HG03175 (cell line): ENCODE data around the gene MET.
"Not testable (repeated sequence)": the region's sequence is repeated elsewhere in the genome, so short reads cannot be mapped to it uniquely, and the experiment has no call there.

Source experiments
- ATAC-seq: cut with Tn5 transposase; IDR thresholded peaks from one replicate; pipeline ENCODE4 v1.9.1; 2021; ENCODE audit warnings: mild to moderate bottlenecking, moderate library complexity; ENCODE audit not compliant: unreplicated experiment

The MET gene

DNA sequence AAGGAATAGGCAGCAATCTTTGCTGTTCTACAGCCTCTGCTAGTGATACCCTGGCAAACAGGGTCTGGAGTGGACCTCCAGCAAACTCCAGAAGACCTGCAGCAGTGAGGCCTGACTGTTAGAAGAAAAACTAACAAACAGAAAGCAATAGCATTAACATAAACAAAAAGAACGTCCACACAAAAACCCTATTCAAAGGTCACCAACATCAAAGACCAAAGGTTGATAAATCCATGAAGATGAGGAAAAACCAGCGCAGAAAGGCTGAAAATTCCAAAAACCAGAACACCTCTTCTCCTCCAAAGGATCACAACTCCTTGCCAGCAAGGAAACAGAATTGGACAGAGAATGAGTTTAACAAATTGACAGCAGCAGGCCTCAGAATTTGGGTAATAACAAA lies 71.8 kb downstream of the MET start:
- ATAC-seq = not testable (repeated sequence)

DNA sequence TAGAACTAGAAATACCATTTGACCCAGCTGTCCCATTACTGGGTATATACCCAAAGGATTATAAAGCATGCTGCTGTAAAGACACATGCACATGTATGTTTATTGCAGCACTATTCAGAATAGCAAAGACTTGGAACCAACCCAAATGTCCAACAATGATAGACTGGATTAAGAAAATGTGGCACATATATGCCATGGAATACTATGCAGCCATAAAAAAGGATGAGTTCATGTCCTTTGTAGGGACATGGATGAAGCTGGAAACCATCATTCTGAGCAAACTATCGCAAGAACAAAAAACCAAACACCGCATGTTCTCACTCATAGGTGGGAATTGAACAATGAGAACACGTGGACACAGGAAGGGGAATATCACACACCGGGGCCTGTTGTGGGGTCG lies 74.4 kb downstream of the MET start:
- ATAC-seq = not testable (repeated sequence)

DNA sequence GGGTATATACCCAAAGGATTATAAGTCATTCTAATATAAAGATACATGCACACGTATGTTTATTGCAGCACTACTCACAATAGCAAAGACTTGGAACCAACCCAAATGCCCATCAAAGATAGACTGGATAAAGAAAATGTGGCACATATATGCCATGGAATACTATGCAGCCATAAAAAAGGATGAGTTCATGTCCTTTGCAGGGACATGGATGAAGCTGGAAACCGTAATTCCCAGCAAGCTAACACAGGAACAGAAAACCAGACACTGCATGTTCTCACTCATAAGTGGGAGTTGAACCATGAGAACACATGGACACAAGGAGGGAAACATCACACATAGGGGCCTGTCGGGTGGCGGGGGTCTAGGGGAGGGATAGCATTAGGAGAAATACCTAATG lies 79.1 kb downstream of the MET start:
- not testable (repeated sequence) for ATAC-seq

DNA sequence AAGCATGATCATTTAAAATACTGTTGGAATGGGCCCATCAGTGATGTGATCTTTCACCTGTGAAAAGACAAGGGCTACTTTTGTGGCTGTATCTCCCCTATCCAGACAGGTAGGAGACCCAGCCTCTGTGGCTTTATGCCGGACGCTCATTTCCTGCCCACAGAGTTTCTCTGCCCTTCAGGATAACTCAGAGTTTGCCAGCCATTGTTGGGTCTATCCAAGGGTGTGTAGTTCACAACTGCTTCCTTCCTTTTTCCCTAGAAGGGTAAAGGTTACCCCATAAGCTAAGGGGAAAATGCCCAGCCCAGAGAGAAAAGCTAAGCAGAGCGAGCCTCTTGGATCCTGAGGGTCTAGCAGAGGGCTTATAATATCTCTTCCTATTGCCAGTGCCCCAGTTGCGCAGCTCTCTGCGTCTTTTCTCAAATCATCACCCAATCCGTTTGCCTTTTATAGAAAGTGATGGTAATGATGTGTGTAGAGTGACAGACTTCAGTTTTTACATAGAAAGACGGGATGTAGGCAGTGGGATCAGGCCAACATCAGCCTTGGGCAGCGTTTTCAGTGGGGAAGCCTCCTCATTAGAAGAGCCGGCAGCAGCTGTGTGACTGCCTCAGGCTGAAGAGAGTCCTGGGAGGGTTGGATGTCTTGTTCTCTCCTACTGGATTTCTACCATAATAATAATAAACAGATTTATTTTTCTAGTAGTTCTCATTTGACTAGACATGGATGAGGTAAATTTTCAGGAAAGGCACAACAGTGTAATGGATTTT lies 80.5 kb downstream of the MET start:
- no peak for ATAC-seq

DNA sequence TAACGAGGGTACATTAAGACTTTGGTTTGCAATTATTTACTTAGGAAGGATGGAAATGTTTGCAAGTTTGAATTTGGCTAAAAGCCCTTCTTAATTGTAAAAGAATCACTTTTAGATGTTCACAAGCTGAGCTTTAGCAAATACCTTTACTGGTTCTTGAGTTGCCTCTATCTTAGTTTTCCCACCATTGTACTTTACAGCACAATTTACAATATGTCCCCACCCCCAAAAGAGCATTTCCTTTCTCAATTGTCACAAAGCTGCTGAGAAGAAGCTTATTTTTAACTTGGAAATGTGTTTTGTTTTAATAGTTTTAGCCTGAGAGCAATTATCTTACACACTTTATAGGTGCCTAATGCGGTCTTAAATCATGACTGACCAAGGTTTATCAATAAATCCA lies 81.1 kb downstream of the MET start:
- no peak for ATAC-seq

DNA sequence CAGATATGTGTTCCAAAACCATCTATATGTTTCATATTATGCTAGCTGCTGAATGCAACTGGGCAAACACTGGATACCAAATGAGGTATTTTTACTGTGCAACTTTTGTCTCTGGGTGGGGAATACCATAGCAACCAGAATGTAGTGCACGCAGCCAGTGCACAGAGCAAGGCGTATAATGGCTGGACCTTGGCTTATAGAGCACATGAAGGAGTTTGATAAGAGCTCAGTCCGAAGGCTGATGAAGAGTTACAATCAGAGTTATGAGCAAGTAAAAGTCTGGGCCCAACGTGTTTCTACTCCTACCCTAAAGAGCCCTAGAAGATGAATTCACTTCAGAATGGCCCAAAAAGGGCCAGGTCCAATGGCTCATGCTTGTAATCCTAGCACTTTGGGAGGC lies 82.2 kb downstream of the MET start:
- ATAC-seq = no peak

DNA sequence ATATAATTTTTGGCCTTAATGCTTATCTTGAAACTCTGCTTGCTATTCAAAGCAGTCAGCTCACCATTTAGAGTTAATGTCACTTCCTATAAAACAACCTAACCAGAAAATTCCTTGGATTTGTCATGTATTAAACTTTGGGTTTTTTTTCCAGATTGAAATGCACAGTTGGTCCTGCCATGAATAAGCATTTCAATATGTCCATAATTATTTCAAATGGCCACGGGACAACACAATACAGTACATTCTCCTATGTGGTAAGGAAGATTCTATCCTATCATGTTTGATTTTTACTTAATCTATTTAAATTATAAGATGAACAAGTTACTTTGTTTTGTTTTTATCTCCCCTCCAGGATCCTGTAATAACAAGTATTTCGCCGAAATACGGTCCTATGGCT lies 85.3 kb downstream of the MET start:
- no peak for ATAC-seq

DNA sequence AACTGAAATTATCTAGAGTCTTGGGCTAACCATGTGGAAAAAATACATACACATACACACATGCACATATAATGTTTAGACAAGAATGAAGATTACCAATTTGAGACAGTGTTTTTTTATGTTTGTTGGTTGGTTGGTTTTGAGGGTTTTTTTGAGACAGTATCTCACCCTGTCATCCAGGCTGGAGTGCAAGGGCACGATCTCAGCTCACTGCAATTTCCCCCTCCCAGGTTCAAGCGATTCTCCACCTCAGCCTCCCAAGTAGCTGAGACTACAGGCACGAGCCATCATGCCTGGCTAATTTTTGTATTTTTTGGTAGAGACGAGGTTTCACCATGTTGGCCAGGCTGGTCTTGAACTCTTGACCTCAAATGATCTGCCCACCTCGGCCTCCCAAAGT lies 87.6 kb downstream of the MET start:
- not testable (repeated sequence) for ATAC-seq

DNA sequence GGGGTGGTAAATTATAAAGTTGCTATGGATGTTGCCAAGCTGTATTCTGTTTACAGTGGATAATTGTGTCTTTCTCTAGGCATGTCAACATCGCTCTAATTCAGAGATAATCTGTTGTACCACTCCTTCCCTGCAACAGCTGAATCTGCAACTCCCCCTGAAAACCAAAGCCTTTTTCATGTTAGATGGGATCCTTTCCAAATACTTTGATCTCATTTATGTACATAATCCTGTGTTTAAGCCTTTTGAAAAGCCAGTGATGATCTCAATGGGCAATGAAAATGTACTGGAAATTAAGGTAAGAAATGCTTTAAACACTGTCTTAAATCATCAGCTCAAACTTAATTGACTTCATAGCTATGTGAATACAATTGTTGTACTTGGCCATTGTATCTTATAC lies 91.0 kb downstream of the MET start:
- no peak for ATAC-seq

DNA sequence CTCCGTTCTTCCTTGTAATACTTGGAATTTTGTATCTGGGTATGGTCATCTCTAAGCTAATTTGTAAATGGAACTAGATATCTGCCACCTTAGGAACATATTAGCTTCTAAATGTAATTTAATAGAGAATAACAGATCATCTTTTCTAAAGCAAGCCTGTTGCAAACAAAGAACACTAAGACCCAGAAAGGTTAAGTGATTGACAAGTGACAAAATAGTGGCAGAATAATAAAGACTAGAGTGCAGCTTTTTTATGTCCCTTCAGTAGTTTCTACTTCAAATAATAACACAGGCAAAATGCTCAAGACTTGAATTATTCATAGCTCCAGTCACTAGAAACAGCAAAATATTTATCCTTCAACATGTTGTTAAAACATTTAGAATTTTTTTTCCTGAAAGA lies 91.7 kb downstream of the MET start:
- ATAC-seq = no peak

DNA sequence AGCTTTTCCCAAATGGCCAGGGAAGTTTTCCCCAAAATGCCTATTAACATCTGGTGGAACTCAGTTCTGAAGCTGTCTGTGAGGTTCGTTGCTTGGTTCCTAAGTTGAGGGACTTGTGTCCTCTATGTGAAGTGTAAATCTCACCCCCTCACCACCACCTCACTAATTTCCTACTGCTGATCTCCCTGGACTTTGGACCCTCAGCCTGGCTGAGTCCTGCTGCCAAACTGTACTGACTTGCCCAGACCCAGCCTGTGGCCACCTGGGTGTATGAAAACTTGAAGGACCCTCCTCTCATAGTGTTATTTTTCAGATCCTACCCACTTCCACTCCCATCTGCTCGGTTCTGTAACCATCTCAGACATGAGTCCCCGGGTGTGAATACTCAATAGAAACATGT lies 94.9 kb downstream of the MET start:
- no peak for ATAC-seq

DNA sequence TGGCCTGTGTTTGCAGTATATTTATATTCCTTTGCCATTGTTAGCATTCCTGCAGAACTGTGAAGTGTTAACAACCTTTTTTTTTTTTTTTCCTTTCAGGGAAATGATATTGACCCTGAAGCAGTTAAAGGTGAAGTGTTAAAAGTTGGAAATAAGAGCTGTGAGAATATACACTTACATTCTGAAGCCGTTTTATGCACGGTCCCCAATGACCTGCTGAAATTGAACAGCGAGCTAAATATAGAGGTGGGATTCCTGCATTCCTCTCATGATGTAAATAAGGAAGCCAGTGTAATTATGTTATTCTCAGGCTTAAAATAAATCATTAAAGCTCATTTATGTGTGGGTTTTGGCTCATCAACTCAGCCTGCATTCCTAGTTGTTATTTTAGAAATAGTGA lies 97.5 kb downstream of the MET start:
- ATAC-seq = no peak

DNA sequence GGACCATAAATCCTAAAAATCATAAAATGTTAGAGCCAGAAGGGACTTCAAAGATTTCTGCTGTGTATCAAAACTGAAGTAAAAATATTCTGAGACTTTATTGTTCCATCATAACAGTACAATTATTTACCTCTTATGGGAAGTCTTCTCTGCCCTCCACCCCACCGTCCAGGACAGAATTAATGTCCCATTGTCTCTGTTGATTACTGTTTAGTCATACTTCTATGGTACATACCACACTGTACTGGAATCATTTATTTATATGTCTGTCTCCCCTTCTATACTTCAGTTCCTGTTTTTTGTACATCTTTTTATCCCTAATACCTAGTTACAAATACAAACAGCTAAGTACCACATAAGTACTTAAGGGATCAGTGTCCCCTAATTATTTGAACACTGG lies 98.9 kb downstream of the MET start:
- no peak for ATAC-seq

DNA sequence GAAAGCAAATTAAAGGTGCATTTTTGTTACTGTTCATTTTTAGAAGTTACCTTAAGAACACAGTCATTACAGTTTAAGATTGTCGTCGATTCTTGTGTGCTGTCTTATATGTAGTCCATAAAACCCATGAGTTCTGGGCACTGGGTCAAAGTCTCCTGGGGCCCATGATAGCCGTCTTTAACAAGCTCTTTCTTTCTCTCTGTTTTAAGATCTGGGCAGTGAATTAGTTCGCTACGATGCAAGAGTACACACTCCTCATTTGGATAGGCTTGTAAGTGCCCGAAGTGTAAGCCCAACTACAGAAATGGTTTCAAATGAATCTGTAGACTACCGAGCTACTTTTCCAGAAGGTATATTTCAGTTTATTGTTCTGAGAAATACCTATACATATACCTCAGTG lies 99.6 kb downstream of the MET start:
- ATAC-seq = no peak

DNA sequence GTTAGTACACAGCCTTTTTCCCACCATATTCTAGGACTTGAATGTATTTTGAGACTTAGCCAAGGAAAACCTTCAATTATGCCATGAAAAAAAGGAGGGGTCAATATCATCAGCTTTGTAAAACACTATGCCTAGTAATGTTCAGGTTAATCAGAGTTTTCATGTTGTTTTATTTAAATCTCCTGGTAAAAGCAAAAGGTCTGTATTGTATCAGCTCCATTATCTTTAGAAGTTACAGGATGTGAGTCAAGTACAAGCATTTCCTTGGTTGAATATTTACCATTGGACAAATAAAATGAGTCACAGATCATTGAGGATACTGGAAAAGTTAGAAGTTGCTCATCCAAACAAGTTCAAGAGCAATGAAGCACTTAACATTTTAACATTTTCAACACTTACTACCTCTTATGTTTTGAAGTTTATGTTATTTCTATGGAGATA lies 100.4 kb downstream of the MET start:
- no peak for ATAC-seq

DNA sequence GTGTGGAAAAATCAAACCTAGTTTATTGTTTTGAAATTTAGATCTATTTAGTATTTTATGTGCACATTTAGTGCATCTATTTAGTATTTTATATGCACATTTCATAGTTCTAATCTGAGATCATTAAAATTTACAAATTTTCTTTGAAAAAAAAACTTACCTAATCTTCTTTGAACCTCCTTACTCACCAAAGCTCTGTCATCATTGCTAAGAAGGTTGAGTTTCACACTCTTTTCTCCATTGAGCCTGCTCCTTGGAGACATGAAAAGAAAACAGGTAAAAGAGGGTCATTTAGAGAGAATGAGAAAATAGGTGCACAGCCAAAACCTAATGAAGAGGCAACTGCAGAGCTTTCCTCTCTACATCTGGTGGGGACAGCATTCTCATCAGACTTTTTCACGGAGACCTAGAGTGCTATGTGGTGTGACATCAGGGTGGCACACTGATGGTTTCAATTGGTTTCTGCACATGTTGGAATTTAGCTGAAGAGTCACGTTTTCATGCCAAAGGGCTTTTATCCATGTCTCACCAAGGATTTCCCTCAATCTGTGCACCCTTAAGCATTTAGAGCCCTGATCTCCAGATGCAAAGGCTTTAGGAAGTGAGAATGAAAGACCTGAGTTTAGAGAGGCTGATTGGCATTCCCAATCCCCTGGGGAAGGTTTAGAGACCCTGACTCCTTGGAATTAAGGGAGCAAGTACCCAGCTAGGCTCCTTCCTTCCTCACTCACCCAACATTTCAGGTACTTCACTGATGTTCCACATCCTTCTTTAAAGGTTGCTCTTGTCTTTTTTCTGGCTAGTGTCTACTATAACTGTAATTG lies 101.1 kb downstream of the MET start:
- no peak for ATAC-seq

DNA sequence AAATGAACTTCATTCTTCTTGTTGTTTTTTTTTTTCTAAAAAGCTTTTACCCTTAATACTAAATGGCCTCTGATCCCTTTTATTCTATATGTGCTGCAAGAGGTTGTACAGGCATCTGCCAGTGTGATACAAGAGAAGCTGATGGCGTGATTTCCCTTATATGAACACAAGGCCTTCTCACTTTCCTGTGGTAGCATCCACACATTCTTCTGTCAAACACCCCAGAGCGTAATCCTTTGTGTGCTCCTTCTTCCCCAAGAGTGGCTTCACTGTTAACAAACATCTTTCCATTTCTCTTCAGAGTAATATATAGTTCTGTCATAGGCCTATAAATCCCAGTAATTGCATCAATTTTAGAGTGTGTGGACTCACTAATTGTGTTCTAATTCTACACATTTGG lies 104.0 kb downstream of the MET start:
- ATAC-seq = no peak

DNA sequence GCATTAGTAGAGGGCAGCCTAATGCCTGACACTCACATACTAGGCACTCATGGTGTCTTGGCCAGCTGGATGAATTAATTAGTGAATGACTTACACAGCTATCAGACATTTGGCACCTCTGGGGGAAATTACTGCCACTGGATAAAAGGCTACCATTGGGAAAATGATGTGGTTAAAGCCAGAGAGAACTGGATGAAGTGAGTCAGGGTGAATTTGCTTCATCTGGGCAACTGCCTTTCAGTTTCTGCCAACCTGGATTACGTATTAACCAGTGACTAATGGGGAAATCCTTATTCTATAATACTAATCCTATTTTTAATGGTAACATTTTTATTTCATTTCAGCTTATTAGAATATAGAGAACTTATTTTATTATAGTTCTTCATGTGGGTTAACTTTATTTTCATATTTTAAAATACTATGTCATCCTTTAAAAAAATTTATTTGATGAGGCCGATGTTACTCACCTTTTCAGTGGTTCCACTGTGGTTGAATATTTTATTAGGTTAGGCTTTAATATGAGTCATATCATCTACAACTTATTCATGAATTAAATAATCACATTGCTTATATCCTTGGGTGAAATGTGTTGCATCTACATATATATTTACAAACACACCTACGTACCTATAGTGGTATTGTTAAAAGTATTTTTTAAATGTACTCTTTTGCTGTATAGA lies 104.8 kb downstream of the MET start:
- ATAC-seq = peak; percentile 66

DNA sequence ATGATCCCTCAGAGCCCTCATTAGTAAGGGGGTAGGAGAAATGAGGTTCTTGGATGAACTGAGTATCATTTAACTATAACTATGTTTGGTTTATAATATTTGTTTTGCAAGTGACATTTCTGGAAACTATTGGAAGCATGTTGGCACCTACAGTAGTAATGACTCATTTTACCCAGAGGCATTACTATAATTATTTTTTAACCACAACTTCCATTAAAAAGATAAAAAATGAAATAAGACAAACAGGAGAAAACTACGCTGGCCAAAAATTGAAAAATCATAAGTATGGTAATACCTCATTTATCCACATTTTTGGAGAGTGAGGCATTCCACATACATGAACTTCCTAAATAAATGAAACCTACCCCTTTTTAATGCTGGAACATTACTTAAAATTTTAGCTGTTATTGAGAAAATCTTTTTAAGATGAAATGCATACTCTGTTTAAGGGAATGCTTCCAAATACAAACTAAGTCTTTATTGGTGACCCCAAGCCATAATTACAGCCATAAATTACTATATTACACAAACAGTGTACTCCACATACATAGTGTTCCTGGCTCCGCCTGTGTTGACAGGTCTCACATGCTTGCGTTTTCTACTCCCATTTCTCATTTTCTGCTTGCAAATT lies 105.8 kb downstream of the MET start:
- no peak for ATAC-seq

DNA sequence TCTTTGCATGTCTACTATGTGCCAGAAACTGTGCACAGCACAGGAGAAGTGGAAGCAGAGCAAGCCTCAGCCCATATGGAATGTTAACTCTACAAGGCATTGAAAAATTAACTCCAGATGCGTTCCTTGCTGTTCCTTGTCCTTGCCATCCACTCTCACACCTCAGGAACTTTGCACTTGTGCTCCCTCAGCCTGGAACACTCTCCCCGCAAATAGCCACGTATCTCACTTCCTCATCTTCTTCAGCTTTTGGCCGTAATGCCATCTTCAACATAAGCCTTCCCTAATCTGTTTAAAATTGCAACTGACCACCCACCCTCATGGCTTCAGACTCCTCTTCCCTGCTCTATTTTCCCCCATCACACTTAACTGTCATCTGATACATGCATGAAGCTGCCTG lies 107.2 kb downstream of the MET start:
- no peak for ATAC-seq

DNA sequence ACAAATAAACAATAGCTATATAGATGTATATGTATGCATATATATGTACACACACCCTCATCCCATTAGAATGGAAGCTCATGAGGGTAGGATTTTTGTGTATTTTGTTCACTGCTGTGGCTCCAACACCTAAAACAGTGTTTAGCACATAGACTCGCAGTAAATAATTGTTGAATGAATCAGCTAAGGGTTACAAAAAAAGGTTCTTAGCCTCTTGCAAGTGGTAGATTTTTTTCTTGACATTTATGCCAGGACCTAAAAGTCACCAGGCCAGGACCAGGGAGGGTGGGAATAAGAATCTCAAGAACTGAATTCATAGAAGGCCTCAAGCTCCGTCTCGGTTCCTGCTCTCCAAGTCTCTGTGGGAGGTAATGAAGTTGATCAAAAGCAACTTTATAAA lies 107.9 kb downstream of the MET start:
- ATAC-seq = no peak
